Fibroblast of upper back skin (primary cell): ENCODE measurements around the gene ELL2.

Experiments used
- DNase-seq: peaks from one replicate; pipeline ENCODE4 v3.0.0-alpha.2; 2013

The ELL2 gene

GRCh38 chr5:95961617-95962474 is at the start of gene ELL2:
Gene ELL2 (minus strand): TSS chr5:95961851. CDS start chr5:95961721, 130 bp downstream.
- DNase-seq: peak; percentile 99

- DNase-seq: peak; percentile 56
These were observed 47.5 kb upstream of the ELL2 start for GRCh38 chr5:96008987-96009647.

GRCh38 chr5:96008487-96008886 is 46.8 kb upstream of the ELL2 start:
- no peak for DNase-seq

- no peak for DNase-seq
These were observed 45.4 kb upstream of the ELL2 start for GRCh38 chr5:96007051-96007450.

- DNase-seq: no peak
These were observed 44.6 kb upstream of the ELL2 start for GRCh38 chr5:96006291-96006690.

GRCh38 chr5:96004754-96005153 is 43.1 kb upstream of the ELL2 start:
- DNase-seq: no peak

GRCh38 chr5:96004087-96004486 is 42.4 kb upstream of the ELL2 start:
- peak; percentile 58 for DNase-seq

GRCh38 chr5:96001262-96001661 is 39.6 kb upstream of the ELL2 start:
- peak; percentile 58 for DNase-seq

- DNase-seq: no peak
These were observed 38.7 kb upstream of the ELL2 start for GRCh38 chr5:96000308-96000707.

- no peak for DNase-seq
These were observed 35.5 kb upstream of the ELL2 start for GRCh38 chr5:95996904-95997723.

- no peak for DNase-seq
These were observed 34.4 kb upstream of the ELL2 start for GRCh38 chr5:95995962-95996489.

GRCh38 chr5:95993776-95994175 is 32.1 kb upstream of the ELL2 start:
- DNase-seq: no peak

- DNase-seq: no peak
These were observed 31.6 kb upstream of the ELL2 start for GRCh38 chr5:95993266-95993665.

GRCh38 chr5:95989283-95990048 is 27.8 kb upstream of the ELL2 start:
- no peak for DNase-seq

- DNase-seq: no peak
These were observed 27.2 kb upstream of the ELL2 start for GRCh38 chr5:95988877-95989276.

GRCh38 chr5:95988094-95988493 is 26.4 kb upstream of the ELL2 start:
- no peak for DNase-seq

- DNase-seq: no peak
These were observed 25.4 kb upstream of the ELL2 start for GRCh38 chr5:95986937-95987520.

GRCh38 chr5:95986001-95986400 is 24.4 kb upstream of the ELL2 start:
- DNase-seq: peak; percentile 50

- DNase-seq: no peak
These were observed 23.6 kb upstream of the ELL2 start for GRCh38 chr5:95985249-95985648.

GRCh38 chr5:95984287-95984938 is 22.8 kb upstream of the ELL2 start:
- peak; percentile 60 for DNase-seq

- DNase-seq: no peak
These were observed 21.9 kb upstream of the ELL2 start for GRCh38 chr5:95983509-95983908.
